Osteocyte (in vitro differentiated cells): Measurements from ENCODE around the gene MSH3. TPM values are rescaled to one million over a fixed set of nuclear protein-coding genes. Genes with fewer than 3 reads are reported as not detected.

ENCODE experiments used
- DNase-seq: peaks from one replicate; pipeline ENCODE4 v3.0.0; 2021; ENCODE audit warnings: mixed read lengths; ENCODE audit not compliant: unreplicated experiment; ENCODE audit errors: extremely low spot score
- H3K27ac Mint-ChIP-seq: one replicate; pipeline ENCODE4 v1.8.0; 2021; ENCODE audit warnings: mild to moderate bottlenecking, mixed read lengths; ENCODE audit not compliant: unreplicated experiment
- H3K27me3 Mint-ChIP-seq: one replicate; pipeline ENCODE4 v1.8.0; 2021; ENCODE audit warnings: mixed read lengths; ENCODE audit not compliant: unreplicated experiment
- H3K36me3 Mint-ChIP-seq: one replicate; pipeline ENCODE4 v1.8.0; 2021; ENCODE audit warnings: mixed read lengths; ENCODE audit not compliant: unreplicated experiment
- H3K4me1 Mint-ChIP-seq: one replicate; pipeline ENCODE4 v1.8.0; 2021; ENCODE audit warnings: mixed read lengths; ENCODE audit not compliant: unreplicated experiment
- H3K4me3 Mint-ChIP-seq: one replicate; pipeline ENCODE4 v1.8.0; 2021; ENCODE audit warnings: mild to moderate bottlenecking, moderate library complexity, mixed read lengths; ENCODE audit not compliant: unreplicated experiment
- H3K9me3 Mint-ChIP-seq: one replicate; pipeline ENCODE4 v1.8.0; 2021; ENCODE audit warnings: mixed read lengths; ENCODE audit not compliant: unreplicated experiment
- total RNA-seq: library from RNA; stranded (reverse); gene quantifications from 2 replicates; pipeline ENCODE4 v1.2.1, GENCODE V29; 2021
- TF ChIP-seq, protein P1 (sequence below): fragments of 200-600 bp; sonication (generic); IDR thresholded peaks from 2 replicates; pipeline ENCODE4 v1.5.0; 2021; ENCODE audit warnings: antibody characterized with exemption, mild to moderate bottlenecking, moderate library complexity

The MSH3 gene
- total RNA-seq, 1 donor from 2014 or later: 14.8 TPM

DNA sequence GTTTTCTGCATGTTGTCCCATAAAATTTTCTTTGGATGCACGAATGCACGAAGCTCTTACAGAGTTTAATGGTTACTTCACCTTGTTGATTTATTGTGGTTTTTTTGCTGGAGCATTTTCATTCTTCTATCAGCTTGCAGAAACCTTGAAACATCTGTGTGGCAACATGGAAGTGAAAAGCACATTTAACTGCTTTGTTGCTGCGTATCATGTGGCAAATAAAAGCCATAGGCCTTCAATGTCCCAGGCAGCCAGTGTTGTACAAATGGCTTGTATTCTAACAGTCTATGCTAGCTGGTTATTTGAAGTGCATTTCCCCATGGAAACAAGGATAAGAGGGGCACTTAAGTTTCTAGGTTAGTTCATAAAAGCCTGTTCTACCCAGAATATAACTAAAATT lies 263.2 kb downstream of the MSH3 start:
- DNase-seq: peak; percentile 1
- Mint-ChIP-seq H3K27ac (no peak overlapping the region), H3K4me3 (no peak overlapping the region), H3K27me3 (peaks cover 4% of the 10 kb centered on the region), H3K9me3 (no peaks in the 10 kb centered on the region), H3K4me1 (peaks cover 24% of the 10 kb centered on the region), H3K36me3 (no peaks in the 10 kb centered on the region)
- TF ChIP-seq, protein P1, sequence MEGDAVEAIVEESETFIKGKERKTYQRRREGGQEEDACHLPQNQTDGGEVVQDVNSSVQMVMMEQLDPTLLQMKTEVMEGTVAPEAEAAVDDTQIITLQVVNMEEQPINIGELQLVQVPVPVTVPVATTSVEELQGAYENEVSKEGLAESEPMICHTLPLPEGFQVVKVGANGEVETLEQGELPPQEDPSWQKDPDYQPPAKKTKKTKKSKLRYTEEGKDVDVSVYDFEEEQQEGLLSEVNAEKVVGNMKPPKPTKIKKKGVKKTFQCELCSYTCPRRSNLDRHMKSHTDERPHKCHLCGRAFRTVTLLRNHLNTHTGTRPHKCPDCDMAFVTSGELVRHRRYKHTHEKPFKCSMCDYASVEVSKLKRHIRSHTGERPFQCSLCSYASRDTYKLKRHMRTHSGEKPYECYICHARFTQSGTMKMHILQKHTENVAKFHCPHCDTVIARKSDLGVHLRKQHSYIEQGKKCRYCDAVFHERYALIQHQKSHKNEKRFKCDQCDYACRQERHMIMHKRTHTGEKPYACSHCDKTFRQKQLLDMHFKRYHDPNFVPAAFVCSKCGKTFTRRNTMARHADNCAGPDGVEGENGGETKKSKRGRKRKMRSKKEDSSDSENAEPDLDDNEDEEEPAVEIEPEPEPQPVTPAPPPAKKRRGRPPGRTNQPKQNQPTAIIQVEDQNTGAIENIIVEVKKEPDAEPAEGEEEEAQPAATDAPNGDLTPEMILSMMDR: no peak

DNA sequence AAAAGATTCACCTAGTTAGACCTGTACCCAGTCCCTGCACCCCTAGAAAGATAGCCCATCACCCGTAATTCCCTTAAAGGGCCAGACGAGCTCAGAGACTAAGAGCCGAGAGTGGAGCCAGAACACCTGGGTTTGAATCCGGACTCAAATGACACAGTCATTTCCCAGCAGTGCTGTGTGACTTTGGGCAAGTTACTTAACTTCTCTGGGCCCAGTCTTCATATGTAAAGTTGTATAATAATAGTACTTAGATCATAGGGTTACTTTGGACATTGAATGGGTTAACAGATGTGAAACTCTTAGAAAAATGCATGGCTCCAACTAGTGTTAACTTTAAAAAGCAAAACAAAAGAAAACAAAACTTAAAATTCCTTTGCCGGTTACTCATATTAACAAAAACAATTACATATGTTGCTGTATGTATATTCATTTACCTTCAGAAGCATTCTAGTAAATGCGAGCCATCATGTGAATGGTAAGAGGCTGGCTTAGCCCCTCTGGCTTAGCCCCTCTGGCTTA lies 265.3 kb downstream of the MSH3 start:
- H3K9me3 Mint-ChIP-seq: no peaks in the 10 kb centered on the region
- peaks cover 24% of the 10 kb centered on the region for H3K4me1 Mint-ChIP-seq
- no peak overlapping the region for H3K4me3 Mint-ChIP-seq
- peaks cover 11% of the 10 kb centered on the region for H3K27me3 Mint-ChIP-seq
- H3K27ac Mint-ChIP-seq: no peak overlapping the region
- TF ChIP-seq, protein P1: no peak
- no peaks in the 10 kb centered on the region for H3K36me3 Mint-ChIP-seq
- DNase-seq: no peak

DNA sequence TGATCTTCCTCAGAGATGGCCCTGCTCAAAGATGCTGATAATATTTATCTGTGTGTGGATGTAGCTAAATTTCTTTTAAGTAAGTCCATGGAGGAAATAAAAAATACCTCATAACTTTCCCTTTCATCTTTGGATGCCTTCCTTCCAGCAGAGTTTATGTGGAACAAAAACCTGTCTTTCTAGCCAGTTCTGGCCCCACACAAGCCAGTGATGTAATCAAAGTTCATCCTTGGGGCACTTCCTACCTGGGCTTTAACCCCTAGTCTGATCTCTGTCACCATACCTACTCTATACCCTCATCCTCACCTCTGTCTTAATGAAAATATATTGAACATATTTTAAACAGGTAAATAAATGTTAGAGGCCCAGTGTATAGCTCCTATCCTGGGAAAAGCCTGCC lies 265.9 kb downstream of the MSH3 start:
- DNase-seq: no peak
- Mint-ChIP-seq H3K4me3 (no peak overlapping the region), H3K27me3 (peaks cover 12% of the 10 kb centered on the region), H3K27ac (no peak overlapping the region), H3K4me1 (peaks cover 24% of the 10 kb centered on the region), H3K36me3 (no peaks in the 10 kb centered on the region), H3K9me3 (no peaks in the 10 kb centered on the region)
- TF ChIP-seq, protein P1: no peak

DNA sequence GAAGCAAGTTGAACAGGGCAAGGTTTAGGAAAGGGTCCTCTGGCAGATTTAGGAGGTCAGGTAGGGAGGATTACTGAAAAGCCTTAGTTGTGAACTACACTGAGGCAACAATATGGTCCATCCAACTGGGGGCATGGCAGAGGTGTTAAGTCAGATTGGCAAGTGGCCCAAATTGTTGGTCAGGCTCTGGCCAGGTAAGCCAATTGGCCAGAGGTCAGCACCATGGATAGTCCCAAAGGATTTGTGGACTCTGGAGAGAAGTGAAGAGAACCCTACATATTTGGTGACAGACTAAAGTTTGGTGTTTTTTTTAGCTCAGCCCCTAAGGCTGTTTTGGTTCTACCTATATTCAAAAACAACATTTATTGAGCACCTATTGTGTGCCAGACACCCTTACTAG lies 266.6 kb downstream of the MSH3 start:
- H3K9me3 Mint-ChIP-seq: no peaks in the 10 kb centered on the region
- no peak overlapping the region for H3K4me3 Mint-ChIP-seq
- H3K27me3 Mint-ChIP-seq: peaks cover 16% of the 10 kb centered on the region
- no peak overlapping the region for H3K27ac Mint-ChIP-seq
- no peak for DNase-seq
- H3K4me1 Mint-ChIP-seq: peaks cover 21% of the 10 kb centered on the region
- no peaks in the 10 kb centered on the region for H3K36me3 Mint-ChIP-seq
- TF ChIP-seq, protein P1: no peak

DNA sequence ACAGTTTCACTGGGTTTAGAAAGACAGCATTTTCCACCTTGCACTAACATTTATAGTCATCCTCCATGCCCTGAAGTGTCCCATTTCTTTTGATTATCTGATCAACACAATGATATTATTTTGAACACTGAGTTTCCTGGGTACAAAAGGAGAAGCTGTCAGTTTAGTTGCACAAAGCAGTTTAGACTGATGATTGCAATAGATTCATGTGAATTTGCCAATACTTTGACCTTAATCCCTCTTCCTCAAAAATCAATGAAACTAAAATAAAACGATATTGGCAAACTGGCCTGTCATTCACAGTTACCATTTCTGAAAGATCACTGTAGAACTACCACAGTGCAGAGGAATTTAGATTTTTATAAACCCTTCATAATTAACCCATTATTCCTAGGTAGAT lies 271.5 kb downstream of the MSH3 start:
- Mint-ChIP-seq H3K4me1 (no peaks in the 10 kb centered on the region), H3K9me3 (no peaks in the 10 kb centered on the region), H3K27ac (no peak overlapping the region), H3K4me3 (no peak overlapping the region), H3K27me3 (peaks cover 21% of the 10 kb centered on the region), H3K36me3 (no peaks in the 10 kb centered on the region)
- no peak for DNase-seq
- TF ChIP-seq, protein P1: no peak

Other genes starting within 250 kb of the MSH3 start
- 53.6 and 56.3 TPM in 2 replicates for gene ZFYVE16, start 246.6 kb upstream of the MSH3 start, total RNA-seq
- gene FAM151B, start 166.6 kb upstream of the MSH3 start, total RNA-seq: 4.9 and 5.9 TPM in 2 replicates
- gene ANKRD34B, start 84.4 kb upstream of the MSH3 start, total RNA-seq: not detected in 2 replicates
- 17.0 and 18.5 TPM in 2 replicates for gene DHFR, start 331 bp downstream of the MSH3 start, total RNA-seq